BLaER1 treated with 17β-estradiol and CSF1 and Interleukin-3, amounts not matched to agents 10 nM and 100 nM (cell line): Measurements from ENCODE around the gene EFHD1.

Experiments used
- H3K27ac ChIP-seq, 11 experiments: shearing (Covaris generic); formaldehyde crosslinking; 2 replicates each; pipeline ENCODE4 v1.8.1; 2022
- H3K27me3 ChIP-seq, 11 experiments: shearing (Covaris generic); formaldehyde crosslinking; 2 replicates each; pipeline ENCODE4 v1.8.1; 2022
- H3K36me3 ChIP-seq, 11 experiments: shearing (Covaris generic); formaldehyde crosslinking; 2 replicates each; pipeline ENCODE4 v1.8.1; 2022
- H3K4me1 ChIP-seq, 10 experiments: shearing (Covaris generic); formaldehyde crosslinking; 2 replicates each; pipeline ENCODE4 v1.8.1; 2022
- H3K4me2 ChIP-seq, 11 experiments: shearing (Covaris generic); formaldehyde crosslinking; 2 replicates each; pipeline ENCODE4 v1.8.1; 2022
- H3K4me3 ChIP-seq, 10 experiments: shearing (Covaris generic); formaldehyde crosslinking; 2 replicates each; pipeline ENCODE4 v1.8.1; 2022
- H3K9ac ChIP-seq, 11 experiments: shearing (Covaris generic); formaldehyde crosslinking; 2 replicates each; pipeline ENCODE4 v1.8.1; 2022
- H3K9me3 ChIP-seq, 11 experiments: shearing (Covaris generic); formaldehyde crosslinking; replicated peaks in 1 of 11; 2 replicates each; pipeline ENCODE4 v1.8.1; 2022
- H4K20me1 ChIP-seq, 11 experiments: shearing (Covaris generic); formaldehyde crosslinking; 2 replicates each; pipeline ENCODE4 v1.8.1; 2022
- Cebpa-rat ChIP-seq, 11 experiments: shearing (Covaris generic); IDR thresholded peaks; 2 replicates each; pipeline ENCODE4 v1.8.1; 2022

EFHD1 gene

GRCh38 chr2:232637866-232638583, 4.6 kb downstream of the EFHD1 start:
- peaks cover 0 to 11% (median 8%) of the 10 kb centered on the region in 10 experiments; a peak in 15 of 20 replicates for H3K4me1 ChIP-seq
- H3K36me3 ChIP-seq: no peaks in the 10 kb centered on the region
- no peak overlapping the region for H3K4me2 ChIP-seq
- peaks cover 0 to 22% (median 6%) of the 10 kb centered on the region in 11 experiments; a peak in 7 of 22 replicates for H4K20me1 ChIP-seq
- no peak overlapping the region for H3K9ac ChIP-seq
- peaks cover 35 to 51% (median 40%) of the 10 kb centered on the region in 11 experiments for H3K27me3 ChIP-seq
- no peak for TF ChIP-seq Cebpa-rat (IDR thresholded peaks at IDR 0.05)
- peaks cover 0 to 4% (median 0%) of the 10 kb centered on the region in 11 experiments; a peak in 2 of 22 replicates for H3K9me3 ChIP-seq
- H3K4me3 ChIP-seq: no peak overlapping the region
- H3K27ac ChIP-seq: no peak overlapping the region

GRCh38 chr2:232641153-232641848, 7.9 kb downstream of the EFHD1 start:
- H3K9me3 ChIP-seq: no peaks in the 10 kb centered on the region
- TF ChIP-seq Cebpa-rat (IDR thresholded peaks at IDR 0.05): no peak
- H3K4me3 ChIP-seq: no peak overlapping the region
- no peak overlapping the region for H3K27ac ChIP-seq
- no peak overlapping the region for H3K4me2 ChIP-seq
- H3K9ac ChIP-seq: no peak overlapping the region
- no peaks in the 10 kb centered on the region for H4K20me1 ChIP-seq
- H3K27me3 ChIP-seq: peaks cover 2 to 18% (median 7%) of the 10 kb centered on the region in 11 experiments; a peak in 21 of 22 replicates
- H3K4me1 ChIP-seq: no peaks in the 10 kb centered on the region
- H3K36me3 ChIP-seq: no peaks in the 10 kb centered on the region

- Histone ChIP-seq H3K9me3 (no peaks in the 10 kb centered on the region), H3K9ac (no peak overlapping the region), H3K27ac (no peak overlapping the region), H3K36me3 (no peaks in the 10 kb centered on the region), H3K27me3 (peaks cover 0 to 10% (median 0%) of the 10 kb centered on the region in 11 experiments; a peak in 3 of 22 replicates), H3K4me1 (no peaks in the 10 kb centered on the region), H3K4me2 (no peak overlapping the region), H3K4me3 (no peak overlapping the region), H4K20me1 (no peaks in the 10 kb centered on the region)
- no peak for TF ChIP-seq Cebpa-rat (IDR thresholded peaks at IDR 0.05)
Measured at GRCh38 chr2:232643147-232643425, 9.7 kb downstream of the EFHD1 start.

DNA sequence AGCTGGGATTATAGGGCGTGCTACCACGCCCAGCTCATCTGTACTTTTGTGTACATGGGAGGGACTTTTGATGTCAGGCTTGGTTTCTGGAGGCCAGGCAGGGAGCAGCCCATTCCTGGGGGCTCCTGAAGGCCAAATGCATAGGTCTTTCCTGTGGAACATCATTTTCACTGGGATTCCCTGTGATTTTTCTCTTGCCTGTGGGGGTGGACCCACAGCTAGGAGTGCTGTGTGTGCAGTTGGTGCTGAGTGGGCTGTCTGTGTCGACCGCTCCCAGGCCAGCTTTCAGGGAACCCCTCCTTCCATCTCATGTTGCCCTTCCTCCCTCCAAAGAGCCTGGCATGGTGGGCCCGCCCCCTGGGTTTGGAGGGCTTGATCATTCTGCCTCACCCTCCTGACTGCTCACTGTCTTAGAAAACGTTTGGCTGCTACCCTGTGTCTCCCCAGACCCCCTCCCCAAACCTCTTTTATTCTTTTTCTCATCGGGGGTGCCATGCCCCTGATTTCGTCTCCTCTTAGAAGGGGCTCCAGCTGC, 10.5 kb downstream of the EFHD1 start:
- H3K36me3 ChIP-seq: no peaks in the 10 kb centered on the region
- no peak for TF ChIP-seq Cebpa-rat (IDR thresholded peaks at IDR 0.05)

GRCh38 chr2:232645061-232645460, 11.7 kb downstream of the EFHD1 start:
- Histone ChIP-seq H3K36me3 (no peaks in the 10 kb centered on the region), H3K4me1 (no peaks in the 10 kb centered on the region), H3K27ac (no peak overlapping the region), H3K4me3 (no peak overlapping the region), H3K27me3 (no peaks in the 10 kb centered on the region), H3K9ac (no peak overlapping the region), H3K4me2 (no peak overlapping the region), H4K20me1 (no peaks in the 10 kb centered on the region), H3K9me3 (no peaks in the 10 kb centered on the region)
- no peak for TF ChIP-seq Cebpa-rat (IDR thresholded peaks at IDR 0.05)

More for the DNA sequence above, 10.5 kb downstream of the EFHD1 start:
- Histone ChIP-seq H3K9me3 (no peaks in the 10 kb centered on the region), H3K4me3 (no peak overlapping the region), H4K20me1 (no peaks in the 10 kb centered on the region), H3K9ac (no peak overlapping the region), H3K27me3 (peaks cover 0 to 2% (median 0%) of the 10 kb centered on the region in 11 experiments; a peak in 2 of 22 replicates), H3K27ac (no peak overlapping the region), H3K4me1 (no peaks in the 10 kb centered on the region), H3K4me2 (no peak overlapping the region)

GRCh38 chr2:232646726-232647125, 13.3 kb downstream of the EFHD1 start:
- H4K20me1 ChIP-seq: no peaks in the 10 kb centered on the region
- H3K4me1 ChIP-seq: no peaks in the 10 kb centered on the region
- H3K9me3 ChIP-seq: no peaks in the 10 kb centered on the region
- TF ChIP-seq Cebpa-rat (IDR thresholded peaks at IDR 0.05): no peak
- H3K4me3 ChIP-seq: no peak overlapping the region
- no peak overlapping the region for H3K9ac ChIP-seq
- H3K27me3 ChIP-seq: no peaks in the 10 kb centered on the region
- H3K4me2 ChIP-seq: no peak overlapping the region
- H3K27ac ChIP-seq: no peak overlapping the region
- H3K36me3 ChIP-seq: no peaks in the 10 kb centered on the region

DNA sequence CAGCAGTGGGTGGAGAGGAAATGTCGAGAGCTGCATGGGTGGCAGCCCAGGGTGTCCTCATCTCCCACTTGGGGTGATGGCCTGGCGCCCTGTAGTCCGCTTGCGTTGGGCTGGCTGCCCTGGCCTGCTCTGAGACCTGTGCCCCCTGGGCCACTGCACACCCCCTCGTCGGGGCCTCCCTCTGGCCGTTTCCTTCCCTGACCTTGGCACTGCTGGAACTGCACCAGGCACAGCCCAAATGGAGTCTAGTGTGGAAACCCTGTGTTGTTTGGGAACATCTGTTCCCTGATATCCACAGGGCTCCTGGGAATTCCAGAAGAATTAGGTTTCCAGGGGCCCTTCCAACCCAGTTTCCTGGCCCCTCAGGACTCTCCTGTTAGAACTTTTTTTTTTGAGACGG, 13.9 kb downstream of the EFHD1 start:
- no peak for TF ChIP-seq Cebpa-rat (IDR thresholded peaks at IDR 0.05)
- Histone ChIP-seq H4K20me1 (no peaks in the 10 kb centered on the region), H3K9ac (no peak overlapping the region), H3K4me2 (no peak overlapping the region), H3K27ac (no peak overlapping the region), H3K9me3 (no peaks in the 10 kb centered on the region), H3K4me1 (no peaks in the 10 kb centered on the region), H3K27me3 (no peaks in the 10 kb centered on the region), H3K4me3 (no peak overlapping the region), H3K36me3 (no peaks in the 10 kb centered on the region)

DNA sequence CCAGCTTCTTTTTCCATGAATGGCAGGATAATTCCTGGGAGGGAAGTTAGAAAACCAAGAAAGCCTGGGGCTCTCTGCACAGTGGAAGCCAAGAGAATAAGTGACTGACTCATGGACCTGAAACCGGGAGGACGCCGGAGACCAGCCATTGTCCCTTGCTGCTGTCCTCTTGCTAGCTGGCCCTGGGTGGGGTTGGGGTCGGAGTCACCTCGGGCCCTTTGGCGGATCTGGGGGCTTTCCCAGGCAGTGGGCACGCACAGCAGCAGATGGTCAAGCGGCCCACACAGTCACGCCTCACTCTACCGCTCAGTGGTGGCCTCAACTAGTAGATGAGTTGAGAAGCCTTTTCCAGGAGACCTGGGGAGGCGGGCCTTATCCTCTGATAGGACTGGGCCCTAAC, 15.6 kb downstream of the EFHD1 start:
- Histone ChIP-seq H3K9me3 (no peaks in the 10 kb centered on the region), H3K4me1 (no peaks in the 10 kb centered on the region), H3K4me3 (no peak overlapping the region), H3K9ac (no peak overlapping the region), H3K36me3 (no peaks in the 10 kb centered on the region), H3K4me2 (no peak overlapping the region), H3K27me3 (no peaks in the 10 kb centered on the region), H3K27ac (no peak overlapping the region), H4K20me1 (no peaks in the 10 kb centered on the region)
- TF ChIP-seq Cebpa-rat (IDR thresholded peaks at IDR 0.05): no peak

GRCh38 chr2:232652505-232652851, 19.1 kb downstream of the EFHD1 start:
- Histone ChIP-seq H3K4me3 (no peak overlapping the region), H3K4me2 (no peak overlapping the region), H3K27me3 (no peaks in the 10 kb centered on the region), H4K20me1 (no peaks in the 10 kb centered on the region), H3K36me3 (no peaks in the 10 kb centered on the region), H3K9me3 (no peaks in the 10 kb centered on the region), H3K9ac (no peak overlapping the region), H3K27ac (no peak overlapping the region), H3K4me1 (no peaks in the 10 kb centered on the region)
- TF ChIP-seq Cebpa-rat (IDR thresholded peaks at IDR 0.05): no peak

GRCh38 chr2:232653441-232653840, 20.0 kb downstream of the EFHD1 start:
- H3K4me3 ChIP-seq: no peak overlapping the region
- H3K27ac ChIP-seq: no peak overlapping the region
- H3K9ac ChIP-seq: no peak overlapping the region
- no peaks in the 10 kb centered on the region for H4K20me1 ChIP-seq
- no peak for TF ChIP-seq Cebpa-rat (IDR thresholded peaks at IDR 0.05)
- no peak overlapping the region for H3K4me2 ChIP-seq
- H3K9me3 ChIP-seq: no peaks in the 10 kb centered on the region
- no peaks in the 10 kb centered on the region for H3K36me3 ChIP-seq
- no peaks in the 10 kb centered on the region for H3K27me3 ChIP-seq
- H3K4me1 ChIP-seq: no peaks in the 10 kb centered on the region
